ENCODE data around the gene RYR3.

Gene RYR3

DNA sequence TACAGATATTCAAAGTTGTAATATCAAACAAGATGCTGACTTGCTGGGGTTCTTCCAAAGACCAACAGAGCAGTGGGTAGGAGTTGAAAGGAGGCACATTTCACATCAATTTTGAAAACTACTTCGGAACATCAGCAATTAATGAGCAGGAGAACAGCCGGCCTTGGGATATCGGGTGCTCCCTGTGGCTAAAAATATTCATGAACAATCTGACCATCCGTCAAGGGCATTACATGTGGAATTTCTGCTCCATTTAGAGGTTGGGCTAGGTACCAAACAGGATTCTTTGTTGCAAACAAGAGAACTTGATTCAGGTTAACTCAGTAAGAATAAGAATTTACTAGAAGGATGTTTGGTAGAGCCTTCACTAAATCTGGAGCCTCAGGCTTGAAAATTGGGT is 223.9 kb downstream of the RYR3 start:
- TF ChIP-seq, protein P1, sequence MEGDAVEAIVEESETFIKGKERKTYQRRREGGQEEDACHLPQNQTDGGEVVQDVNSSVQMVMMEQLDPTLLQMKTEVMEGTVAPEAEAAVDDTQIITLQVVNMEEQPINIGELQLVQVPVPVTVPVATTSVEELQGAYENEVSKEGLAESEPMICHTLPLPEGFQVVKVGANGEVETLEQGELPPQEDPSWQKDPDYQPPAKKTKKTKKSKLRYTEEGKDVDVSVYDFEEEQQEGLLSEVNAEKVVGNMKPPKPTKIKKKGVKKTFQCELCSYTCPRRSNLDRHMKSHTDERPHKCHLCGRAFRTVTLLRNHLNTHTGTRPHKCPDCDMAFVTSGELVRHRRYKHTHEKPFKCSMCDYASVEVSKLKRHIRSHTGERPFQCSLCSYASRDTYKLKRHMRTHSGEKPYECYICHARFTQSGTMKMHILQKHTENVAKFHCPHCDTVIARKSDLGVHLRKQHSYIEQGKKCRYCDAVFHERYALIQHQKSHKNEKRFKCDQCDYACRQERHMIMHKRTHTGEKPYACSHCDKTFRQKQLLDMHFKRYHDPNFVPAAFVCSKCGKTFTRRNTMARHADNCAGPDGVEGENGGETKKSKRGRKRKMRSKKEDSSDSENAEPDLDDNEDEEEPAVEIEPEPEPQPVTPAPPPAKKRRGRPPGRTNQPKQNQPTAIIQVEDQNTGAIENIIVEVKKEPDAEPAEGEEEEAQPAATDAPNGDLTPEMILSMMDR (IDR thresholded peaks at IDR 0.05; ENCODE audit: control insufficient read depth, insufficient read depth, low read depth, low read length, missing control alignments) = no peak
- H3K4me3 ChIP-seq (ENCODE audit: control insufficient read depth, low read depth, low read length) = no peak overlapping the region
- no peak for DNase-seq (ENCODE audit: low read depth)

DNA sequence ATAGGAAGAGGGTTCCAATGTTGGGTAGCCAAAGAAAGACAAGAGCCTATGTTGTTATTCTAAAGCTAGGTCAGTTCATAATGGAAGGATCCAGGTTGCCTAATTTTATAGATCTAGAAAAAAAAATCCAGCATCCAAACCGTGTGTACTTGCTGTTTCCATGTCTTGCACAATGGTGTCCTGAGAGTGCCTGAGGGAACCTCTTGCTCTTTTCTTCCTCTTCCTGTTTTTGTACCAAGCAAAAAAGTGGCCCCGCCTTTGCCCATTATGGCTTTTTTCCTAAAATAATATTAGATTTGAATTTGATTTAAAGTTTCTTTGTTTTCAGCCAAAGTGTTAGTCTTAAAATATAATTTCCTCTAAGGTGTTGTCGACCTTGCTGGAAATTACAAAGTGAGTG is 224.4 kb downstream of the RYR3 start:
- no peak overlapping the region for H3K4me3 ChIP-seq (ENCODE audit: control insufficient read depth, low read depth, low read length)
- DNase-seq (ENCODE audit: low read depth) = no peak
- TF ChIP-seq, protein P1 (IDR thresholded peaks at IDR 0.05; ENCODE audit: control insufficient read depth, insufficient read depth, low read depth, low read length, missing control alignments) = no peak

DNA sequence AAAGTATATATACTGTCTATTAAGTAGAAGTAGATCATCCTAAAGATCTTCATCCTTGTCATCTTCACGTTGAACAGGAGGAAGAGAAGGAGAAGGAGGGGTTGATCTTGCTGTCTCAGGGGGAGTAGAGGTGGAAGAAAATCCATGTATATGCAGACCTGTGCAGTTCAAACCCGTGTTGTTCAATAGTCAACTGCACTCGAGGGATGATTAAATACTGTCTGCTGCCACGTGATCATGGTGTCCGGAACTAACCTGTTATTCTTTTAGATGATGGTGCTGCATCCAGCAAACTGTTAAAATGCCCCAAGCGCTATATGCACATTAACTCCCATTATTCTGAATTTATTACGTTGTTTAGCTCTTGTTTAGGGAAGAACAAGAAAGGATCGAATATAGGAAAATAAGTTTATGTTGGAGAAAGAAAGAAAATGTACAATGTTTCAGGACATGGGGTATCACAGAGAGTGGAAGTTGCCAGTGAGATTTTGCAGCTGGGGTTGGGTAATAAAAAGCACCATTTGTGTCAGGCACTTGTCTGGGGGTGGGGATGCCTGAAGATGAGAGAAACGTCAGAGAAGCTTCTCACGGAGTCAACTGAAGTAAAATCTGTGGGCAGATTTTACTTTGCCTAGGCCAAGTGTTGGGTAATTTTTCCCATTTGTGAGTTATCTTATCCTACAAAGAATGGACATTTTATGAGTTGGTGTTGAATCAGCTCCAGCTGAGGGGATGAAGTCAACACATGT is 229.2 kb downstream of the RYR3 start:
- TF ChIP-seq, protein P1 (IDR thresholded peaks at IDR 0.05; ENCODE audit: control insufficient read depth, insufficient read depth, low read depth, low read length, missing control alignments) = no peak
- DNase-seq (ENCODE audit: low read depth) = no peak
- no peak overlapping the region for H3K4me3 ChIP-seq (ENCODE audit: control insufficient read depth, low read depth, low read length)

DNA sequence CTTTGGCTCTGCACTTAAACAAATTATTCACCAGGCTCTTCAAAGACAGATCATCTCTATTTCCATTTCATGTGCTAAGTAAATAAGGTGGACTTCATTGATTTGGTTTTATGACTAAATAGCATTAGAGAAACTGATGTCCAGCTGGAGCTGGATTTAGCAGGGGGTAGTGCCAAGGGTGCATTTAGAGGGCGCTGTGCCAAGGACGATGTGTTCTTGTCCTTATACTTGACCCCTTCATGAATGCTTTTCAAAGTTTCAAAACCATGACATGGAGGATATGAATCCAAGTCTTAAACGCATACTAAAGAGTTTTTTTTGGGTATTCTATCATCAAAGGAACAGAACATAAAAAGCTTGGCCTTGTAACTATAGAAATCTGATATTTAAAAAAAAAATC is 233.2 kb downstream of the RYR3 start:
- H3K4me3 ChIP-seq (ENCODE audit: control insufficient read depth, low read depth, low read length) = no peak overlapping the region
- TF ChIP-seq, protein P1 (IDR thresholded peaks at IDR 0.05; ENCODE audit: control insufficient read depth, insufficient read depth, low read depth, low read length, missing control alignments) = no peak
- no peak for DNase-seq (ENCODE audit: low read depth)

DNA sequence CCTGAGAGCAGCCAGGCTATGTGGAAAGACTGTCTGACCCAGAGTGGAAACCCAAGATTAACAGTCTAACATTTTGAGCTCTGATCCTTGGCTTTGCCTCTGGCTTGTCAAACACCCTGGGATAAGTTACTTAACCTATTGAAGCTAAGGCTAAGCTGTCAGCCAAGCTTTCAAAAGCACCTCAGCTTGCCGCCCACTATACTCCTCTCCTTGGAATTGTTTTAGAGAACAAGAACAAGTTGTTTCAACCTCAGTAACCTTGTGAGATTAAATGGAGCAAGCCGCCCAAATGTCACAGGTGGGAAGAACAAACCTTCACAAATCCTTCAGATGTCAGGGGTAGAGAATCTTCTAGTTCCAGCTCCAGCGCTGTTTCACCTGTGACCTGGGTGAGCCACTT is 235.1 kb downstream of the RYR3 start:
- TF ChIP-seq, protein P1 (IDR thresholded peaks at IDR 0.05; ENCODE audit: control insufficient read depth, insufficient read depth, low read depth, low read length, missing control alignments) = no peak

DNA sequence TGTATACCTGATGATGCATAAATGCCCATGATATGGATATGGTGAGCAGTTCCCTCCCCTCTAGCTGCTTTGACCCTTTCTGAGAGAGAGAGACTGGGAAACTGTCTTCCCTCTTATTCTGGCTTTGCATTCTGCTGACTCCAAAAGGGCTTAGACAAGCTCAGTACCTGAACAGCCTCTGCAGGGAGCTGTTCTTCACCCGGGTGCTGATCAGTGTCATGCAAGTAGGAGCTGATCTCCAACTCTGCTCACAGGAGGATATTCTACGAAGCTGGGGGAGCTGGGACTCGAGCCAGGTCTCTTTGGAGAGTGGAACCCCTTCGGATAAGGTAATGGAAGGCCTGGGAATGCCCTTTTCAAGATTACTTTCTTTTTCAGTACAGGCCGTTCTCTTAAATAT is 237.1 kb downstream of the RYR3 start:
- DNase-seq (ENCODE audit: low read depth) = no peak
- TF ChIP-seq, protein P1 (IDR thresholded peaks at IDR 0.05; ENCODE audit: control insufficient read depth, insufficient read depth, low read depth, low read length, missing control alignments) = no peak

More for the DNA sequence above, 235.1 kb downstream of the RYR3 start:
- no peak overlapping the region for H3K4me3 ChIP-seq (ENCODE audit: control insufficient read depth, low read depth, low read length)
- no peak for DNase-seq (ENCODE audit: low read depth)

More for the DNA sequence above, 237.1 kb downstream of the RYR3 start:
- no peak overlapping the region for H3K4me3 ChIP-seq (ENCODE audit: control insufficient read depth, low read depth, low read length)

Measured in AG09309 (cell line).